Kidney (tissue), 14 donors: ENCODE measurements around the gene ATP1A2. TPM values are rescaled to one million over a fixed set of nuclear protein-coding genes. Genes with fewer than 3 reads are reported as not detected.
"Not testable (repeated sequence)": the region's sequence is repeated elsewhere in the genome, so short reads cannot be mapped to it uniquely, and the experiment has no call there.

Source experiments
- DNase-seq, 5 donors: peaks; one replicate each; pipeline ENCODE4 v3.0.0-alpha.2; 2013 to 2020
- FAIRE-seq: peaks from 2 replicates; lab custom pipeline; 2012; peaks lifted over from hg19 to GRCh38; lab: Jason Lieb, UNC
- H3K27ac ChIP-seq, 2 donors: one replicate each; pipeline ENCODE4 v1.7.0; 2013; ENCODE audit warnings: low read depth in 2 of 2, low read length in 2 of 2, inconsistent platforms in 1 of 2
- H3K27me3 ChIP-seq: one replicate; pipeline ENCODE4 v1.7.1; 2013; ENCODE audit warnings: low read length, inconsistent platforms; ENCODE audit not compliant: control insufficient read depth, insufficient read depth
- H3K36me3 ChIP-seq, 3 donors: one replicate each; pipeline versions ENCODE4 v1.7.0 to v1.7.1; 2013; ENCODE audit warnings: low read length in 3 of 3, control low read depth in 1 of 3, inconsistent platforms in 1 of 3; ENCODE audit not compliant: insufficient read depth in 3 of 3, control insufficient read depth in 2 of 3
- H3K4me1 ChIP-seq, 3 donors: one replicate each; pipeline versions ENCODE4 v1.7.0 to v1.7.1; 2013; ENCODE audit warnings: low read length in 3 of 3, inconsistent platforms in 1 of 3, low read depth in 1 of 3; ENCODE audit not compliant: control insufficient read depth in 2 of 3, insufficient read depth in 2 of 3
- H3K4me3 ChIP-seq, 3 donors: one replicate each; pipeline versions ENCODE4 v1.7.0 to v1.8.1; 2013; ENCODE audit warnings: low read length in 3 of 3, control low read depth in 1 of 3, inconsistent platforms in 1 of 3
- H3K9ac ChIP-seq, 3 donors: one replicate each; pipeline versions ENCODE4 v1.7.0 to v1.7.1; 2013; ENCODE audit warnings: low read length in 3 of 3, control low read depth in 1 of 3, inconsistent platforms in 1 of 3
- H3K9me3 ChIP-seq, 3 donors: one replicate each; pipeline versions ENCODE4 v1.7.0 to v1.7.1; 2013; ENCODE audit warnings: low read length in 3 of 3, control low read depth in 1 of 3, inconsistent platforms in 1 of 3; ENCODE audit not compliant: control insufficient read depth in 2 of 3, insufficient read depth in 1 of 3
- intact Hi-C: fragments of 100-400 bp; cut with DNase I; formaldehyde crosslinking; loops from one replicate; pipeline ENCODE4 v1.11.1; 2022
- polyA plus RNA-seq: library from polyadenylated mRNA; stranded (reverse); fragments of 350-450 nt; fragmentation: Illumina TruSeq; extraction: RNeasy Lipid Tissue Mini Kit (QIAGEN cat#74804); gene quantifications from one replicate; pipeline ENCODE4 v1.2.3, GENCODE V29; 2014; ENCODE audit warnings: low read depth, low replicate concordance; ENCODE audit not compliant: insufficient read depth
- total RNA-seq: library from RNA; stranded (reverse); fragmentation: NEBNext Ultra II Directional; extraction: Animal tissue kit (Norgen Biotek cat#: 25700); gene quantifications from one replicate; pipeline ENCODE4 v1.2.1, GENCODE V29; 2021
- TF ChIP-seq, protein P1 (sequence below): IDR thresholded peaks from 3 replicates; pipeline ENCODE4 v1.5.1; 2012; ENCODE audit warnings: mild to moderate bottlenecking, moderate library complexity, borderline replicate concordance; ENCODE audit not compliant: insufficient read depth; ENCODE audit errors: extremely low read depth
- donor health status: control.
- donor health status: control.
- donor health status: control.
- donor health status: control.
- donor health status: control.
- donor health status: DM: yes; HTN: yes; CAD: no.
- donor health status: Normal renal cell carcinoma (clear cell type).

The ATP1A2 gene
- total and polyA plus RNA-seq, 2 donors from 2014 or later: 4.1 to 5.5 TPM

DNA sequence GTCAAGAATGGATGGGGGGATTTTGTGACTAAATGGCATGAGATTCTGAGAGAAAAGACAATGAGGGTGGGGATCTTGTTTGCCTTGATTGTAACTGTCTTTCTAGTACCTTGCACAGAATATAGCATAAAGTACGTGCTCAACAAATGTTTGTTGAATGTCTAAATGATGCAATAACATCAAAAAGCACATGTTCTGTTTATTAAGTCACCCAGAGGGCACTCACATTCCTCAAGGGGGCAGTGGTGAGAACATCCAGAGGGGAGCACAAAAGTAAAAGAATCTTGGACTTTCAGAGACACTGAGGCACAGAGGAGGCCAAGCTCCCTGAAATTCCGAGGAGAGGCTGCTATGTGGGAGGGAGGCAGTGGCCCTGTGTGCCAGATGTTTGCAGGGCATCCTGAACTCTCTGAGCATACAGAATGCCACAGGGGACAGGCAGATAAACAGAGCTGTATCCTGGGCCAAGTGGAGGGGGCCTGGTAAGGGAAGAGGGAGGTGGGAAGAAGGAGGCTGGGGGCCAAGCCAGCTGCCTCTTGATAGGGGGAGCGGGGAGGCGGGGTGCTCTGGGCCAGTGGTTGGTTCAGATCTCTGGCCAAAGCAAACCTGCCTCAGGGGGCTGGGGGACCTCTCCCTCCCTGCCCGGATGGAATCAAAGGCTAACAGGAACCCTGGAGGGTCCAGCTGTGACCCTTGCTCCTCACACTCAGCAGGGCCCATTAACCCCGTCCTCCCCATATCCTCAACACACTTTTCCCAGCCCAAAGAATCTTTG, 6.5 kb upstream of the ATP1A2 start:
- Histone ChIP-seq H3K9ac (no peak overlapping the region), H3K27ac (no peak overlapping the region), H3K27me3 (no peaks in the 10 kb centered on the region), H3K4me1 (no peaks in the 10 kb centered on the region), H3K9me3 (no peaks in the 10 kb centered on the region), H3K36me3 (no peaks in the 10 kb centered on the region), H3K4me3 (no peak overlapping the region)
- DNase-seq (peak in 4 of 5 donors; percentile 42 to 81 (median 64)), FAIRE-seq (no peak)
- TF ChIP-seq, protein P1, sequence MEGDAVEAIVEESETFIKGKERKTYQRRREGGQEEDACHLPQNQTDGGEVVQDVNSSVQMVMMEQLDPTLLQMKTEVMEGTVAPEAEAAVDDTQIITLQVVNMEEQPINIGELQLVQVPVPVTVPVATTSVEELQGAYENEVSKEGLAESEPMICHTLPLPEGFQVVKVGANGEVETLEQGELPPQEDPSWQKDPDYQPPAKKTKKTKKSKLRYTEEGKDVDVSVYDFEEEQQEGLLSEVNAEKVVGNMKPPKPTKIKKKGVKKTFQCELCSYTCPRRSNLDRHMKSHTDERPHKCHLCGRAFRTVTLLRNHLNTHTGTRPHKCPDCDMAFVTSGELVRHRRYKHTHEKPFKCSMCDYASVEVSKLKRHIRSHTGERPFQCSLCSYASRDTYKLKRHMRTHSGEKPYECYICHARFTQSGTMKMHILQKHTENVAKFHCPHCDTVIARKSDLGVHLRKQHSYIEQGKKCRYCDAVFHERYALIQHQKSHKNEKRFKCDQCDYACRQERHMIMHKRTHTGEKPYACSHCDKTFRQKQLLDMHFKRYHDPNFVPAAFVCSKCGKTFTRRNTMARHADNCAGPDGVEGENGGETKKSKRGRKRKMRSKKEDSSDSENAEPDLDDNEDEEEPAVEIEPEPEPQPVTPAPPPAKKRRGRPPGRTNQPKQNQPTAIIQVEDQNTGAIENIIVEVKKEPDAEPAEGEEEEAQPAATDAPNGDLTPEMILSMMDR: peak; percentile 46
- intact Hi-C loops: no loop called here

DNA sequence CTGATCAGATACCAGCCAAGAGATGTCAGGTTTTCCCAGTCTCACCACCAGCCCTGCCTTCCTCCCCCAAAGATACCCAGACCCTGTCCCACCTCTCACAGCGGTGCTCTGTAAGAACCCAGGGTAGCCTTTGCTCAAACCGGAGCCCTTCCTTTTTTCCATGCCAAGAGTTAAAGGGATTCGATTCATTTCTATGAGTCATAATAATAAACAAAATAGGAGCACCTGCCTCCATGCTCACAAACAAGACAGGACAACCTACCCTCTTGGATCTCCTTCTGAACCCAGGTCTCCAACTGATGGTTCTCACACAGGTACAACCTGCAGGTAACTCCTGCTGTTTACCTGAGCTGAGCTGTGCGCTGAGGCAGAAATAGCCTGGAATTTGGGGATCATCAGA, 5.9 kb upstream of the ATP1A2 start:
- Histone ChIP-seq H3K9ac (no peak overlapping the region), H3K27ac (no peak overlapping the region), H3K4me3 (no peak overlapping the region), H3K9me3 (no peaks in the 10 kb centered on the region), H3K27me3 (no peaks in the 10 kb centered on the region), H3K36me3 (no peaks in the 10 kb centered on the region), H3K4me1 (no peaks in the 10 kb centered on the region)
- intact Hi-C loops: no loop called here
- DNase-seq (no peak), FAIRE-seq (no peak)
- TF ChIP-seq, protein P1: no peak

DNA sequence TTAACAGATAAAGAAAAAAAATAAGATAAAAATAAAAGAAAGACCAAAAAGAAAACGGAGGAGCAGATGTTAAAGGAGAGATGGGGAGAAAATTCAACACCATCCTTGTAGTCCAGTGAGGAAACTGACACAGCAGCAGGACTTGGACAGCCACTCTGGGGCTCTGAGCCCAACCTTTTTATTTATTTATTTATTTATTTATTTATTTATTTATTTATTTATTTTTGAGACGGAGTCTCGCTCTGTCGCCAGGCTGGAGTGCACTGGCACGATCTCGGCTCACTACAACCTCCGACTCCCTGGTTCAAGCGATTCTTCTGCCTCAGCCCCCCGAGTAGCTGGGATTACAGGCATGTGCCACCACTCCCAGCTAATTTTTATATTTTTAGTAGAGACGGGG, 4.1 kb upstream of the ATP1A2 start:
- H3K9me3 ChIP-seq, H3K27ac ChIP-seq, intact Hi-C loops, H3K36me3 ChIP-seq, FAIRE-seq, H3K9ac ChIP-seq, H3K4me1 ChIP-seq, H3K4me3 ChIP-seq, DNase-seq, H3K27me3 ChIP-seq: not testable (repeated sequence)

DNA sequence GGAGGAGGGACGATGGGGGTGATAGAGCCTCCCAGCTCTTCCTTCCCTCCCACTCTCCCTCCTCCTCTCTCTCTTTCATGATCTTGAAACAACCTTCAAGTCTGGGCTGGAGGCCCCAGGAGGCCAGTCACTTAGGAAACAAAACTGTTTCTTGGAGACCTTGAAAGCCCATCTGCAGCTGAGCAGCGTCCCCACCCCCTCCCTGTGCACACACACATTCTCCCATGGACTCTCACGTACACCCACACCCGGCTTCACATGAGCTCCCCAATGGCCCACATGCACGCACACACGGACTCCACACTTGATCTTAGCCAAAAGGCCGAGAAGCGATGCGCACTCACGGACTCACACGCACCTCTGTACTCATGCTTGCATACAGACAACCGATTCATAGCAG, 3.2 kb upstream of the ATP1A2 start:
- Histone ChIP-seq H3K9ac (no peak overlapping the region), H3K27me3 (no peaks in the 10 kb centered on the region), H3K36me3 (no peaks in the 10 kb centered on the region), H3K9me3 (no peaks in the 10 kb centered on the region), H3K27ac (no peak overlapping the region), H3K4me1 (no peaks in the 10 kb centered on the region), H3K4me3 (no peak overlapping the region)
- DNase-seq (peak in 1 of 5 donors; percentile 48), FAIRE-seq (no peak)
- intact Hi-C loops: no loop called here
- TF ChIP-seq, protein P1: no peak
